ENCODE measurements around the gene SIVA1.

SIVA1 gene

DNA sequence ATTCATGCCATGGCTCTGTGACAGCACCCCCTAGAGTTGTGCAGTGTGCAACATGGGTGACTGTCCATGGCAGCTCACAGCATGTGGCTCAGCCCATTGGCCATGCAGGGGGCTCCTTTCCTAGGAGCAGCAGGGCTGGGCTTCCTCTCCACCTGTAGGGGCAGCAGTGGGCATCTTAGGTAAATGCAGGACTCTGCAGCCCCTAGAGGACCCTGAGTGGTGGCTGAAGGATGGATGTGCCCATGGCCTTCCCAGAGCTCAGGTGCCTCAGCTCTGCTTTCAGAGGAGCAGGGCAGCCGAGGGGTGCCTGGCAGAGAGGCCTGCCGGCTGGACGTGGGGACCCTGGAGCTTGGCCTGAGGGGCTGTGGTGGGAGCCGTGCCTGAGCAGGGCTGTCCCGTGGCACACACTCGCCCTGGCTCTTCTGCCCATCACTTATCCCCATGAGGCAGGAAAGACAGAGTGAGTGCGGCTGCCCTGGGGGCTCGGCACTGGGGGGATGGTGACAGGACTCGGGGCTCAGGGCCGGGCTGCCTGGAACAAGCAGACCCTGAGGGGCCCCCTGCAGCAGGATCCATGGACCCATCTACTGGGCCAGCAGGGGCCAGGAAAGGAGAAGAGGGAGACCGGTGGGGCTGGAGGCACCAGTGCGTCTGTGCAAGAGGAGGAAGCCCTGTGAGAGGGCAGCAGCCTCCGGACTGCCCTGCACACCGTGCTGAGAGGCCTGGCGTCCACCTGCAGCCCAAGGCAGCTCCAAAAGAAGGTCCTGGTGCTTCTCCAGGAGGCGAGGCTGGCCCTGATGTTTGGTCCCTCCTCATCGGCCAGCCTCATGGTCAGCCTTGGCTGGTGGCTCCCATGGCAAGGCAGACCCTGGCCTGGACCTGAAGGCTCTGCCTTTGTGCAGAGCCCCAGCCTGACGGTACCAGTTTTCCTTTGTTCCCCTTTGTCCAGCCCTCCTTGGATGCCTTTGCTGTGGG lies 21.3 kb upstream of the SIVA1 start:
- Histone ChIP-seq H3K27me3 (replicated peaks; ENCODE audit: control insufficient read depth, insufficient read depth, low read length) (peaks cover 1% of the 10 kb centered on the region; the same call in 1 of the 2 replicates), H3K36me3 (ENCODE audit: control insufficient read depth, insufficient read depth, low read length) (no peaks in the 10 kb centered on the region), H3K4me3 (replicated peaks; ENCODE audit: low read depth, low read length) (no peak overlapping the region)
- DNase-seq (ENCODE audit: extremely low read depth, insufficient read length): no peak
- TF ChIP-seq, protein P1, sequence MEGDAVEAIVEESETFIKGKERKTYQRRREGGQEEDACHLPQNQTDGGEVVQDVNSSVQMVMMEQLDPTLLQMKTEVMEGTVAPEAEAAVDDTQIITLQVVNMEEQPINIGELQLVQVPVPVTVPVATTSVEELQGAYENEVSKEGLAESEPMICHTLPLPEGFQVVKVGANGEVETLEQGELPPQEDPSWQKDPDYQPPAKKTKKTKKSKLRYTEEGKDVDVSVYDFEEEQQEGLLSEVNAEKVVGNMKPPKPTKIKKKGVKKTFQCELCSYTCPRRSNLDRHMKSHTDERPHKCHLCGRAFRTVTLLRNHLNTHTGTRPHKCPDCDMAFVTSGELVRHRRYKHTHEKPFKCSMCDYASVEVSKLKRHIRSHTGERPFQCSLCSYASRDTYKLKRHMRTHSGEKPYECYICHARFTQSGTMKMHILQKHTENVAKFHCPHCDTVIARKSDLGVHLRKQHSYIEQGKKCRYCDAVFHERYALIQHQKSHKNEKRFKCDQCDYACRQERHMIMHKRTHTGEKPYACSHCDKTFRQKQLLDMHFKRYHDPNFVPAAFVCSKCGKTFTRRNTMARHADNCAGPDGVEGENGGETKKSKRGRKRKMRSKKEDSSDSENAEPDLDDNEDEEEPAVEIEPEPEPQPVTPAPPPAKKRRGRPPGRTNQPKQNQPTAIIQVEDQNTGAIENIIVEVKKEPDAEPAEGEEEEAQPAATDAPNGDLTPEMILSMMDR (IDR thresholded peaks at IDR 0.05; ENCODE audit: insufficient read depth, low read length, poor library complexity, severe bottlenecking): peak; percentile 38

DNA sequence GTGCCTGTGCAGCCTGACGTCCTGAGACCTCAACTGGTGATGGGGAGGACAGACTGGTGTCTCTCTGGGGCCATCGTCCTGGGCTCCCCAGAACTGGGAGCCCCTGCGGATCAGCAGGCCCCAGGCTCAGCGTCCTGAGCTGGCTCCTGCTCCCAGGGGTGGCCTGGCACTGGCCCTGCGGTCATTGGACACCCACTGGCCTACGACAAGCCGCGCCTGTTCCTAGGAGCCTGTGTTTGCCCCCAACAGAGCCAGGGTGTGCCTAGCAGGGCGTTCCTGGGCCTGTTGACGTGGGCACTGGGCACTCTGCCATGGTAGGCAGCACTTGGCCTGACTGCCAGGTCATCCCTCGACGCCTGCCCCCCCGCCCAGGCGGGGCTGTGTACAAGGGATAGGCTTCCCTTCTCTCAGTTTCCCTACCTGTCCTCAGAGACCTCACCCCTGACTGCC lies 20.6 kb upstream of the SIVA1 start:
- no peaks in the 10 kb centered on the region for H3K36me3 ChIP-seq (ENCODE audit: control insufficient read depth, insufficient read depth, low read length)
- DNase-seq (ENCODE audit: extremely low read depth, insufficient read length): no peak
- TF ChIP-seq, protein P1 (IDR thresholded peaks at IDR 0.05; ENCODE audit: insufficient read depth, low read length, poor library complexity, severe bottlenecking): no peak
- no peak overlapping the region for H3K4me3 ChIP-seq (replicated peaks; ENCODE audit: low read depth, low read length)
- H3K27me3 ChIP-seq (replicated peaks; ENCODE audit: control insufficient read depth, insufficient read depth, low read length): peaks cover 1% of the 10 kb centered on the region; the same call in 1 of the 2 replicates

DNA sequence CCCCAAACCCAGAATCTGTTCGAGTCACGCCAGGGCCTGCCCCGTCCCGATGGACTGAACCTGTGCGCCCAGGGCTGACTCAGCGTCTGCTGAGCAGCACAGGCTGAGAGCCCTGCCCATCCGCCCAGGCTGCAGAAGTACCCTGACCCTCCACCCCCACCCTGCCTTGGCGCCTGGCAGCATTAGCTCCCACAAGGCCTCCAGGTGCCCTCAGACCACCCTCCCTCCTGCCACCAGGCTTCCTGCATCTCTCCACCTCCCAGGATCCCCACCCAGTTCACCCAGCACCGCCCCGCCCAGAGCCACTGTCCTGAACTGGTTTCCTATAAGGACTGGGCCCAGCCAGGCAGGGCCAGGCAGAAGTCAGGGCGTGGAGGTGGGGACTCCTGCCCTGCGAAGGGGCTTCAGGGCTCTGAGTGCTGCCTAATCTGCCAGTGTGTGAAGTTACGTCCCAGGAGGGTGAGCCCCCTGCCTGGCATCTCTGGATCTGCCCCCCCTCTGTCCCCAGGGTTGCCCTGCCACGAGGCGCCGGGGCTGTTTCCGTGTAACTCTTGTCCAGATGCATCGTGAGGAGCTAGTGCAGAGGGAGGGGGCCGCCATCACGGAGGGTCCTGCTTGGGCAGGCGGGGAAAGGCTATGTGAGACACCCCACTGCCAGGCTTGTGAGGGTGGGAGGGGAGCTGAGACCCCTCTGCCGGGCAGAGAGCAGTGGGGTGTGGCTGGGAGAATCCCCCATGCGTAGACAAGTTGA lies 19.8 kb upstream of the SIVA1 start:
- Histone ChIP-seq H3K36me3 (ENCODE audit: control insufficient read depth, insufficient read depth, low read length) (no peaks in the 10 kb centered on the region), H3K4me3 (replicated peaks; ENCODE audit: low read depth, low read length) (no peak overlapping the region), H3K27me3 (replicated peaks; ENCODE audit: control insufficient read depth, insufficient read depth, low read length) (peaks cover 1% of the 10 kb centered on the region; the same call in 1 of the 2 replicates)
- no peak for DNase-seq (ENCODE audit: extremely low read depth, insufficient read length)
- TF ChIP-seq, protein P1 (IDR thresholded peaks at IDR 0.05; ENCODE audit: insufficient read depth, low read length, poor library complexity, severe bottlenecking): no peak

DNA sequence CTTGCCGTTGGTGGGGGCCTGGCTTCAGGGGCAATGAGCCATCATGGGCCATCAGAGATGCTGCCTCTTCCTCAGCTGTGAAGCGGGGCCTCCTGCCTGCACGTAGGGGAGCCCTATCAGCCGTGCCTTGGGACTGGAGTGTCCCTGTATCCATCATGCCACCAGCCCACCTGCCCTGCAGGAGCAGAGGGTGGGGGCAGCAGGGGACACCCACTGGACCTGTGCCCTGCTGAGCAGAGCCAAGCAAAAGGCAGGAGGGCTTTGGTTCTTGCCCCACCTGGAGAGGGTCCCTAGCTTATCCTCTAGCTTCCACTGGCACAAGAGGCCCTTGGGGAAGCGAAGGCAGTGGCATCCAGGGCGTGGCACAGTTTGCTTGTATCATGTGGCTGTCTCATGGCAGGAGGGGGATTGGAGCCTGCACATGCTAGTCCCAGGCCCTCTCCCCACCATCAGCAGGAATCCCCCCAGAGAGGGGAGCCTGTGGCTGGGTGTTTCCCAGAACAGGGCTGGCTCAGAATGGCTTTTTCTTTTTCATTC lies 18.8 kb upstream of the SIVA1 start:
- Histone ChIP-seq H3K4me3 (replicated peaks; ENCODE audit: low read depth, low read length) (no peak overlapping the region), H3K36me3 (ENCODE audit: control insufficient read depth, insufficient read depth, low read length) (no peaks in the 10 kb centered on the region), H3K27me3 (replicated peaks; ENCODE audit: control insufficient read depth, insufficient read depth, low read length) (peaks cover 1% of the 10 kb centered on the region; the same call in 1 of the 2 replicates)
- TF ChIP-seq, protein P1 (IDR thresholded peaks at IDR 0.05; ENCODE audit: insufficient read depth, low read length, poor library complexity, severe bottlenecking): no peak
- no peak for DNase-seq (ENCODE audit: extremely low read depth, insufficient read length)

GRCh38 chr14:104734601-104734990 lies 18.4 kb upstream of the SIVA1 start:
- DNase-seq (ENCODE audit: extremely low read depth, insufficient read length): no peak
- TF ChIP-seq, protein P1 (IDR thresholded peaks at IDR 0.05; ENCODE audit: insufficient read depth, low read length, poor library complexity, severe bottlenecking): no peak
- Histone ChIP-seq H3K4me3 (replicated peaks; ENCODE audit: low read depth, low read length) (no peak overlapping the region), H3K27me3 (replicated peaks; ENCODE audit: control insufficient read depth, insufficient read depth, low read length) (peaks cover 1% of the 10 kb centered on the region; the same call in 1 of the 2 replicates), H3K36me3 (ENCODE audit: control insufficient read depth, insufficient read depth, low read length) (no peaks in the 10 kb centered on the region)
